Thyroid gland (tissue), 4 donors: ENCODE measurements around the gene DNAJC17. TPM values are rescaled to one million over a fixed set of nuclear protein-coding genes. Genes with fewer than 3 reads are reported as not detected.
A peak's percentile ranks its signal among the peaks of the same experiment; 100 is the strongest.

Experiments used
- DNase-seq, 2 donors: peaks; one replicate each; pipeline ENCODE4 v3.0.0-alpha.2; 2019
- H3K27ac ChIP-seq, 3 donors: fragments of 200-600 bp; sonication (generic); 1 replicate in 2 of 3; 2 replicates in 1 of 3; pipeline ENCODE4 v1.5.1; 2016 to 2019; ENCODE audit warnings: mild to moderate bottlenecking in 1 of 3, moderate library complexity in 1 of 3
- H3K27me3 ChIP-seq: fragments of 200-600 bp; sonication (generic); one replicate; pipeline ENCODE4 v1.5.1; 2019
- H3K36me3 ChIP-seq, 2 donors: fragments of 200-600 bp; sonication (generic); one replicate each; pipeline ENCODE4 v1.5.1; 2016 to 2019
- H3K4me1 ChIP-seq, 2 donors: fragments of 200-600 bp; sonication (generic); one replicate each; pipeline ENCODE4 v1.5.1; 2017 to 2019
- H3K4me3 ChIP-seq, 3 donors: fragments of 200-600 bp; sonication (generic); replicated peaks in 1 of 3; 1 replicate in 2 of 3; 2 replicates in 1 of 3; pipeline ENCODE4 v1.5.1; 2016; ENCODE audit warnings: mild to moderate bottlenecking in 1 of 3
- H3K9me3 ChIP-seq: fragments of 200-600 bp; sonication (generic); one replicate; pipeline ENCODE4 v1.5.1; 2017
- POLR2A ChIP-seq, 2 donors: fragments of 450-650 bp; IDR thresholded peaks; one replicate each; pipeline ENCODE4 v1.6.1; 2017; ENCODE audit warnings: antibody characterized with exemption in 2 of 2, mild to moderate bottlenecking in 2 of 2, moderate library complexity in 1 of 2
- WGBS, 2 donors: methylation state at CpG; one replicate each; pipeline ENCODE4 v1.1.5; 2017; 5-methylcytosine and 5-hydroxymethylcytosine counted together
- intact Hi-C: fragments of 100-400 bp; cut with DNase I; formaldehyde crosslinking; loops from one replicate; pipeline ENCODE4 v1.15.1; 2023
- total RNA-seq, 4 donors: library from RNA; depleted of rRNA; stranded (reverse); fragments of >200 nt; gene quantifications; one replicate each; pipeline ENCODE4 v1.2.3, GENCODE V29; 2016
- TF ChIP-seq, protein P1 (sequence below), 6 experiments: fragments of 200-600 bp in 3 of 6; fragments of 450-650 bp in 3 of 6; sonication (generic) in 3 of 6; IDR thresholded peaks; one replicate each; pipeline ENCODE4 v1.5.1; 2016 to 2019; ENCODE audit warnings: antibody characterized with exemption in 6 of 6, mild to moderate bottlenecking in 2 of 6, inconsistent platforms in 1 of 6, moderate library complexity in 1 of 6

DNAJC17 gene
- total RNA-seq, 4 donors from 2014 or later = 21.6 to 51.9 (median 45.8) TPM

DNA sequence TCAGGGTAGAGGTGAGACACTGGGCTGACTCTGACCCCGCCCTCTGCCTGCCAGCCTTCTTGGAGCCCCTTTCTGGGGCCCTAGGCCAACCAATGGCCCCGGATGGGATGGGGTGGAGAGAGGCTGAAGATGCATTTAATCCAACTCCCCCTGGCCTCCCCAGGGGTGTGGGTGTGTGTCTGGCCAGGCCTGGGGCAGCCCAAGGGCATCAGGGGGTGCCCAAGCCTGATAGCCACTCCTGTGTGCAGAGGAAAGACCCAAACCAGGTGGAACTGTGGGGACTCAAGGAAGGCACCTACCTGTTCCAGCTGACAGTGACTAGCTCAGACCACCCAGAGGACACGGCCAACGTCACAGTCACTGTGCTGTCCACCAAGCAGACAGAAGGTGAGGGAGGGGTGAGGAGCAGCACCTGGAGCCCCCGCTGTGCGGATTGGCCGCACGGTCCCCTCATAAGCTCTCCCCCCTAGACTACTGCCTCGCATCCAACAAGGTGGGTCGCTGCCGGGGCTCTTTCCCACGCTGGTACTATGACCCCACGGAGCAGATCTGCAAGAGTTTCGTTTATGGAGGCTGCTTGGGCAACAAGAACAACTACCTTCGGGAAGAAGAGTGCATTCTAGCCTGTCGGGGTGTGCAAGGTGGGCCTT is 46.1 kb upstream of the DNAJC17 start:
- peaks cover 19 to 37% of the 10 kb centered on the region in 2 donors for H3K36me3 ChIP-seq
- peaks cover 5 to 9% of the 10 kb centered on the region in 2 donors for H3K4me1 ChIP-seq
- intact Hi-C loops = no loop called here
- H3K9me3 ChIP-seq = no peaks in the 10 kb centered on the region
- no peaks in the 10 kb centered on the region for H3K27me3 ChIP-seq
- 92 to 99% methylated on average over 15 to 16 of the region's 16 CpGs for WGBS, 2 donors
- no peak overlapping the region for H3K4me3 ChIP-seq
- H3K27ac ChIP-seq = no peak overlapping the region
- no peak for DNase-seq
- TF ChIP-seq POLR2A (IDR thresholded peaks at IDR 0.05) = no peak
- TF ChIP-seq, protein P1, sequence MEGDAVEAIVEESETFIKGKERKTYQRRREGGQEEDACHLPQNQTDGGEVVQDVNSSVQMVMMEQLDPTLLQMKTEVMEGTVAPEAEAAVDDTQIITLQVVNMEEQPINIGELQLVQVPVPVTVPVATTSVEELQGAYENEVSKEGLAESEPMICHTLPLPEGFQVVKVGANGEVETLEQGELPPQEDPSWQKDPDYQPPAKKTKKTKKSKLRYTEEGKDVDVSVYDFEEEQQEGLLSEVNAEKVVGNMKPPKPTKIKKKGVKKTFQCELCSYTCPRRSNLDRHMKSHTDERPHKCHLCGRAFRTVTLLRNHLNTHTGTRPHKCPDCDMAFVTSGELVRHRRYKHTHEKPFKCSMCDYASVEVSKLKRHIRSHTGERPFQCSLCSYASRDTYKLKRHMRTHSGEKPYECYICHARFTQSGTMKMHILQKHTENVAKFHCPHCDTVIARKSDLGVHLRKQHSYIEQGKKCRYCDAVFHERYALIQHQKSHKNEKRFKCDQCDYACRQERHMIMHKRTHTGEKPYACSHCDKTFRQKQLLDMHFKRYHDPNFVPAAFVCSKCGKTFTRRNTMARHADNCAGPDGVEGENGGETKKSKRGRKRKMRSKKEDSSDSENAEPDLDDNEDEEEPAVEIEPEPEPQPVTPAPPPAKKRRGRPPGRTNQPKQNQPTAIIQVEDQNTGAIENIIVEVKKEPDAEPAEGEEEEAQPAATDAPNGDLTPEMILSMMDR (IDR thresholded peaks at IDR 0.05) = no peak

GRCh38 chr15:40852529-40852928 is 45.3 kb upstream of the DNAJC17 start:
- 92 to 93% methylated on average over 5 of the region's 5 CpGs for WGBS, 2 donors
- TF ChIP-seq POLR2A (IDR thresholded peaks at IDR 0.05) = no peak
- TF ChIP-seq, protein P1 (IDR thresholded peaks at IDR 0.05) = no peak
- peaks cover 8 to 15% of the 10 kb centered on the region in 2 donors for H3K4me1 ChIP-seq
- H3K27me3 ChIP-seq = no peaks in the 10 kb centered on the region
- no peak overlapping the region for H3K4me3 ChIP-seq
- no peaks in the 10 kb centered on the region for H3K9me3 ChIP-seq
- intact Hi-C loops = no loop called here
- no peak for DNase-seq
- H3K27ac ChIP-seq = no peak overlapping the region
- peaks cover 19 to 37% of the 10 kb centered on the region in 2 donors for H3K36me3 ChIP-seq

DNA sequence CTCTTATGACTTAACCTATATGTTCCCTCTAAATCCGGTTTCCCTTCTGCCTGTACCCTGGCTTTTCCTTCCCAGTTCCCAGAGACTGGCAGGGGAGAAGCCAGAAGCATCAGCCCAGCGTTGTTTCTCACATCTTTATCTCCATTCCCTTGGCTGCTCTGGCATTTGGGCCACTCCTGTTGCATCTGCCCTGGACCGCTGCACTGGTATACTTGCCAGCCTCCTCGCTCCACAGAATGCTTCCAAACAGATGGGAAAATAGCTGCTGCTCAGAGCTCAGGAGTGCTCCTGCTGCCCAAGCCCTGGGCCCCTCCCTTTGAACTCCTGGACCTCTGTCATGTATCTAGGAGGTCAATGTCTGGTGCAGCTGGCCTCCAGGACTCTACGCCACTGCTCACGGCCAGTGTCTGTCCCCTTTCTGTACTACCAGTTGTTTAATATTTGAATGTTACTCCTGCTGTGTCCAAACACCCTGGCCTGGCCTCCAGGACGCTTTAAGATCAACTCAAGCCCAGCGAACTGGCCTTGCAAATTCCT is 43.4 kb upstream of the DNAJC17 start:
- Histone ChIP-seq H3K27me3 (no peaks in the 10 kb centered on the region), H3K4me3 (no peak overlapping the region), H3K4me1 (peaks cover 14 to 26% of the 10 kb centered on the region in 2 donors), H3K36me3 (peaks cover 15 to 19% of the 10 kb centered on the region in 2 donors), H3K9me3 (no peaks in the 10 kb centered on the region), H3K27ac (no peak overlapping the region)
- no peak for DNase-seq
- intact Hi-C loops = no loop called here
- TF ChIP-seq POLR2A (IDR thresholded peaks at IDR 0.05) = no peak
- TF ChIP-seq, protein P1 (IDR thresholded peaks at IDR 0.05) = no peak
- WGBS, 2 donors = 89 to 93% methylated on average over 8 of the region's 8 CpGs

- DNase-seq = peak; percentile 86 to 88
- no peaks in the 10 kb centered on the region for H3K9me3 ChIP-seq
- no peaks in the 10 kb centered on the region for H3K27me3 ChIP-seq
- peaks cover 22 to 29% of the 10 kb centered on the region in 2 donors for H3K4me1 ChIP-seq
- TF ChIP-seq POLR2A (IDR thresholded peaks at IDR 0.05) = peak in 1 of 2 donors; percentile 48
- TF ChIP-seq, protein P1 (IDR thresholded peaks at IDR 0.05) = peak in 2 of 6 experiments; percentile 25 to 28
- 55 to 56% methylated on average over 7 of the region's 7 CpGs for WGBS, 2 donors
- no peak overlapping the region for H3K4me3 ChIP-seq
- H3K27ac ChIP-seq = peak overlapping the region; percentile 63 to 90 (median 71)
- H3K36me3 ChIP-seq = no peaks in the 10 kb centered on the region
- intact Hi-C loops = no loop called here
These were observed 40.1 kb upstream of the DNAJC17 start for GRCh38 chr15:40847223-40847961.

DNA sequence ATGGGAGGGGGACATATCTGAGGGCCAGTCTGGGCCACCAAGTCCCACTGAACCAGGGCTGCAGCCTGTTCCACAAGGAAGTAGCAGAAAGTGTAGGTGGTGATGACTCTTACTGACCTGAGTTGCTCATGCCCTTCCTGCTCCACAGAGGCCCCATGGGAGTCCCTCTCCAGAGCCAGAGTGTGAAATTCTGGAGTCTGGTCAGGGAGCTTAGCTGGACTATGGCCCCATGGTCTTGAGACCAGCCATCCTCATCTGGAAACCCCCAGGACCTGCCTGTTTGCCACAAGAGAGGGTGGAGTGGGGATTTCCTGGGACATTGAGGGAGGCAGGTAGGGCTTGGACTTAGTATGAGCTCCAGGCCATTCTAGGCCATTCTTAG is 39.6 kb upstream of the DNAJC17 start:
- no peaks in the 10 kb centered on the region for H3K9me3 ChIP-seq
- peak overlapping the region; percentile 63 to 90 (median 71) for H3K27ac ChIP-seq
- TF ChIP-seq POLR2A (IDR thresholded peaks at IDR 0.05) = no peak
- TF ChIP-seq, protein P1 (IDR thresholded peaks at IDR 0.05) = no peak
- peak in 1 of 2 donors; percentile 8 for DNase-seq
- intact Hi-C loops = no loop called here
- no peaks in the 10 kb centered on the region for H3K27me3 ChIP-seq
- peaks cover 22 to 29% of the 10 kb centered on the region in 2 donors for H3K4me1 ChIP-seq
- no peak overlapping the region for H3K4me3 ChIP-seq
- no peaks in the 10 kb centered on the region for H3K36me3 ChIP-seq
